K562 (cell line): Measurements from ENCODE around the gene PAIP1. TPM values are rescaled to one million over a fixed set of nuclear protein-coding genes. Genes with fewer than 3 reads are reported as not detected.

Experiments used
- ATF7 ChIP-seq: fragments of 450-650 bp; IDR thresholded peaks from 2 replicates; pipeline ENCODE4 v1.7.1; 2014; ENCODE audit warnings: mild to moderate bottlenecking, moderate library complexity
- BRD4 ChIP-seq: fragments of 200-600 bp; sonication (generic); IDR thresholded peaks from 2 replicates; pipeline ENCODE4 v1.6.1; 2017; ENCODE audit warnings: inconsistent platforms
- CHD2 ChIP-seq: IDR thresholded peaks from 2 replicates; pipeline ENCODE4 v1.6.1; 2011; ENCODE audit warnings: low read depth, low read length
- ESRRA ChIP-seq: fragments of 450-650 bp; IDR thresholded peaks from 2 replicates; pipeline ENCODE4 v1.6.1; 2014; ENCODE audit warnings: low read depth, mild to moderate bottlenecking, moderate library complexity, borderline replicate concordance
- ETV5 ChIP-seq: sonication (generic); formaldehyde crosslinking; IDR thresholded peaks from 2 replicates; pipeline ENCODE4 v1.4.0; 2020; ENCODE audit warnings: low read depth, mild to moderate bottlenecking, missing genetic modification reagents
- FOXM1 ChIP-seq, 2 experiments: fragments of 450-650 bp in 1 of 2; sonication (generic) in 1 of 2; formaldehyde crosslinking in 1 of 2; IDR thresholded peaks; 2 replicates each; pipeline versions ENCODE4 v1.6.1 to v1.9.0; 2017 to 2022; ENCODE audit warnings: low read depth in 2 of 2, mild to moderate bottlenecking in 2 of 2, missing genetic modification reagents in 1 of 2, moderate library complexity in 1 of 2
- GABPA ChIP-seq: fragments of 200-800 bp; sonication (Bioruptor generic); conservative IDR thresholded peaks from 2 replicates; pipeline ENCODE4 v1.6.1; 2016; ENCODE audit warnings: low read depth, missing genetic modification characterization, missing compliant biosample characterization
- GABPB1 ChIP-seq: sonication (generic); formaldehyde crosslinking; IDR thresholded peaks from 2 replicates; pipeline ENCODE4 v1.8.0; 2022; ENCODE audit warnings: mild to moderate bottlenecking, missing genetic modification reagents
- JUNB ChIP-seq: fragments of 450-650 bp; formaldehyde crosslinking; conservative IDR thresholded peaks from 2 replicates; pipeline ENCODE4 v1.4.0; 2020; ENCODE audit warnings: mild to moderate bottlenecking
- LCOR ChIP-seq: sonication (generic); formaldehyde crosslinking; IDR thresholded peaks from 2 replicates; pipeline ENCODE4 v1.8.0; 2022; ENCODE audit warnings: mild to moderate bottlenecking, missing genetic modification reagents
- MBD2 ChIP-seq: sonication (generic); IDR thresholded peaks from 2 replicates; pipeline ENCODE4 v1.6.1; 2016; ENCODE audit warnings: low read depth, borderline replicate concordance
- POLR2B ChIP-seq: fragments of 450-650 bp; IDR thresholded peaks from 2 replicates; pipeline ENCODE4 v1.6.1; 2018; ENCODE audit warnings: low read depth; ENCODE audit not compliant: partially characterized antibody
- RBM34 ChIP-seq: fragments of 200-400 bp; formaldehyde crosslinking; IDR thresholded peaks from 2 replicates; pipeline ENCODE4 v1.6.1; 2018; ENCODE audit warnings: low read length, borderline replicate concordance; ENCODE audit not compliant: insufficient read depth
- STAG1 ChIP-seq: sonication (generic); formaldehyde crosslinking; IDR thresholded peaks from 2 replicates; pipeline ENCODE4 v1.5.0; 2020; ENCODE audit warnings: missing genetic modification reagents, borderline replicate concordance
- ZSCAN29 ChIP-seq: fragments of 450-650 bp; IDR thresholded peaks from 2 replicates; pipeline ENCODE4 v1.6.1; 2017
- polyA plus RNA-seq, 8 experiments: library from polyadenylated mRNA; depleted of rRNA in 4 of 8; stranded (reverse) in 5 of 8; unstranded in 3 of 8; fragments of >200 nt; fragmentation: Nextera tagmentation in 2 of 8; fragmentation: Illumina TruSeq in 1 of 8; extraction: Ambion mirVana in 2 of 8; extraction: Trizol in 1 of 8; gene quantifications; 2 replicates each; pipeline versions ENCODE4 v1.2.1 to v1.2.3, GENCODE V29; 2011 to 2014; ENCODE audit warnings: inconsistent platforms in 1 of 8, missing spikeins in 1 of 8
- total RNA-seq, 7 experiments: library from RNA; depleted of rRNA in 6 of 7; stranded (reverse); fragments of >200 nt in 6 of 7; fragmentation: Illumina TruSeq in 2 of 7; extraction: Trizol in 2 of 7; gene quantifications; 2 replicates each; pipeline versions ENCODE4 v1.2.1 to v1.2.3, GENCODE V29; 2011 to 2021; ENCODE audit warnings: low replicate concordance in 1 of 7
- TF ChIP-seq, protein P1 (sequence below): sonication (generic); formaldehyde crosslinking; IDR thresholded peaks from 2 replicates; pipeline ENCODE4 v1.8.0; 2023; ENCODE audit warnings: missing genetic modification reagents, mild to moderate bottlenecking, borderline replicate concordance
- TF ChIP-seq, protein P2 (sequence below): fragments of 250-450 bp; sonication (Bioruptor Pico); IDR thresholded peaks from 2 replicates; pipeline ENCODE4 v1.8.0; 2021; ENCODE audit warnings: moderate library complexity, mild to moderate bottlenecking, inconsistent platforms
- TF ChIP-seq, protein P3 (sequence below), 2 experiments: fragments of 450-650 bp; IDR thresholded peaks; 2 replicates each; pipeline ENCODE4 v1.6.1; 2016
- TF ChIP-seq, protein P4 (sequence below): fragments of 250-450 bp; sonication (Bioruptor Pico); IDR thresholded peaks from 2 replicates; pipeline ENCODE4 v1.4.0; 2020

PAIP1 gene
- total and polyA plus RNA-seq, 9 of the 15 experiments (the other 6 are each of a cell fraction or from before 2014, with no cell fraction given): 51.7 to 181 (median 102) TPM

DNA sequence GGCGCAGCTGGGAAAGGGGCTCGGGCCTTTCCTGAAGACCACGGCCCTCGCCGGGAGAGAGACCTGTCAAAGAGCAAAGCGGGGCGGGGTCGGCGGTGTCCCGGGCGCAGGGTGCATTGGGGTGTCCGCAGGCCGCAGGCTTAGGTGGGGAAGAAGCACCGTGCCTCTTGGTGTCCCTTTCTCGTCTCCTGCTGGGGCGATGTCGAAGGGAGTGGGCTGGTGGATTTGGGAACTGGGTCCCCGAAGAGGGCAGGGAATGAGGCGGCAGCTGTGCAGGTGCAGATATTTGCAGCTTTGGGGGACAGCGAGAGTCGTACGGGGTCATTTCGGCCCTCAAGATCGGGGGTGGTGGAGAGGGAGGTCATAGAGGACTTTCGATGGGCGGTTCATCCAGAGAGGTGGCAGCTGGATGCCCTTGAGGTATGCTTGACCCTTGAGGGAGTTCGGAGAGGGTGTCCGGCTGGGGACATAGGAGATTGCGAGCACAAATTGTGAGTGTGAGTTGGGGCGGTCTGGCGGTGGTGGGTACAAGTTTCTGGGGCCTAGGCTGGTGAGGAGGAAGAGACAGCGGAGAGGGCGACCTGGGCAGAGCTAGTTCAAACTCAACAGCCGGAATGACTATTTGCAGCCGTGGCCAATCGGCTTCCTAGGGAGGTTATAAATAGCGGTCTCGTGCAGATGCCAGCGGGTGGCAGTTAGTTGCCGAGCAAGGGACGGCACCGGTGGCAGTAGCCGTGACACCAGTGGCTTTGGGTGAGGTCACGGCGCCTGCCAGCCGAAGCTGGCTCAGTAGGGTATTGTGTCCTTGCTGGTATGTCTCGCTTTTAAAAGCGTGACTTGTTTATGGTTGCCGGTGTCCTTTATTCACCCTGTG is 46.7 kb upstream of the PAIP1 start (continued):
- TF ChIP-seq MBD2: 0 out of 2 replicates have a peak, but pooled peaks have one; percentile 29
- TF ChIP-seq, protein P1, sequence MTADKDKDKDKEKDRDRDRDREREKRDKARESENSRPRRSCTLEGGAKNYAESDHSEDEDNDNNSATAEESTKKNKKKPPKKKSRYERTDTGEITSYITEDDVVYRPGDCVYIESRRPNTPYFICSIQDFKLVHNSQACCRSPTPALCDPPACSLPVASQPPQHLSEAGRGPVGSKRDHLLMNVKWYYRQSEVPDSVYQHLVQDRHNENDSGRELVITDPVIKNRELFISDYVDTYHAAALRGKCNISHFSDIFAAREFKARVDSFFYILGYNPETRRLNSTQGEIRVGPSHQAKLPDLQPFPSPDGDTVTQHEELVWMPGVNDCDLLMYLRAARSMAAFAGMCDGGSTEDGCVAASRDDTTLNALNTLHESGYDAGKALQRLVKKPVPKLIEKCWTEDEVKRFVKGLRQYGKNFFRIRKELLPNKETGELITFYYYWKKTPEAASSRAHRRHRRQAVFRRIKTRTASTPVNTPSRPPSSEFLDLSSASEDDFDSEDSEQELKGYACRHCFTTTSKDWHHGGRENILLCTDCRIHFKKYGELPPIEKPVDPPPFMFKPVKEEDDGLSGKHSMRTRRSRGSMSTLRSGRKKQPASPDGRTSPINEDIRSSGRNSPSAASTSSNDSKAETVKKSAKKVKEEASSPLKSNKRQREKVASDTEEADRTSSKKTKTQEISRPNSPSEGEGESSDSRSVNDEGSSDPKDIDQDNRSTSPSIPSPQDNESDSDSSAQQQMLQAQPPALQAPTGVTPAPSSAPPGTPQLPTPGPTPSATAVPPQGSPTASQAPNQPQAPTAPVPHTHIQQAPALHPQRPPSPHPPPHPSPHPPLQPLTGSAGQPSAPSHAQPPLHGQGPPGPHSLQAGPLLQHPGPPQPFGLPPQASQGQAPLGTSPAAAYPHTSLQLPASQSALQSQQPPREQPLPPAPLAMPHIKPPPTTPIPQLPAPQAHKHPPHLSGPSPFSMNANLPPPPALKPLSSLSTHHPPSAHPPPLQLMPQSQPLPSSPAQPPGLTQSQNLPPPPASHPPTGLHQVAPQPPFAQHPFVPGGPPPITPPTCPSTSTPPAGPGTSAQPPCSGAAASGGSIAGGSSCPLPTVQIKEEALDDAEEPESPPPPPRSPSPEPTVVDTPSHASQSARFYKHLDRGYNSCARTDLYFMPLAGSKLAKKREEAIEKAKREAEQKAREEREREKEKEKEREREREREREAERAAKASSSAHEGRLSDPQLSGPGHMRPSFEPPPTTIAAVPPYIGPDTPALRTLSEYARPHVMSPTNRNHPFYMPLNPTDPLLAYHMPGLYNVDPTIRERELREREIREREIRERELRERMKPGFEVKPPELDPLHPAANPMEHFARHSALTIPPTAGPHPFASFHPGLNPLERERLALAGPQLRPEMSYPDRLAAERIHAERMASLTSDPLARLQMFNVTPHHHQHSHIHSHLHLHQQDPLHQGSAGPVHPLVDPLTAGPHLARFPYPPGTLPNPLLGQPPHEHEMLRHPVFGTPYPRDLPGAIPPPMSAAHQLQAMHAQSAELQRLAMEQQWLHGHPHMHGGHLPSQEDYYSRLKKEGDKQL (CRISPR knock-in tag): no peak
- TF ChIP-seq FOXM1 (IDR thresholded peaks at IDR 0.05; ENCODE audit: low read depth): no peak
- peak; percentile 84; the same call in 1 of the 2 replicates for TF ChIP-seq FOXM1 (CRISPR knock-in tag; IDR thresholded peaks at IDR 0.05; ENCODE audit: low read depth)
- 0 out of 2 replicates have a peak, but pooled peaks have one; percentile 7 for TF ChIP-seq ZSCAN29
- no peak for TF ChIP-seq RBM34
- 0 out of 2 replicates have a peak, but pooled peaks have one; percentile 11 for TF ChIP-seq JUNB (CRISPR knock-in tag)
- TF ChIP-seq GABPA (tag): peak; percentile 27; the same call in 1 of the 2 replicates
- TF ChIP-seq ESRRA: peak; percentile 61; the same call in 1 of the 2 replicates
- TF ChIP-seq ATF7: no peak
- TF ChIP-seq, protein P2, sequence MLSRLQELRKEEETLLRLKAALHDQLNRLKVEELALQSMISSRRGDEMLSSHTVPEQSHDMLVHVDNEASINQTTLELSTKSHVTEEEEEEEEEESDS: no peak
- TF ChIP-seq, protein P3, sequence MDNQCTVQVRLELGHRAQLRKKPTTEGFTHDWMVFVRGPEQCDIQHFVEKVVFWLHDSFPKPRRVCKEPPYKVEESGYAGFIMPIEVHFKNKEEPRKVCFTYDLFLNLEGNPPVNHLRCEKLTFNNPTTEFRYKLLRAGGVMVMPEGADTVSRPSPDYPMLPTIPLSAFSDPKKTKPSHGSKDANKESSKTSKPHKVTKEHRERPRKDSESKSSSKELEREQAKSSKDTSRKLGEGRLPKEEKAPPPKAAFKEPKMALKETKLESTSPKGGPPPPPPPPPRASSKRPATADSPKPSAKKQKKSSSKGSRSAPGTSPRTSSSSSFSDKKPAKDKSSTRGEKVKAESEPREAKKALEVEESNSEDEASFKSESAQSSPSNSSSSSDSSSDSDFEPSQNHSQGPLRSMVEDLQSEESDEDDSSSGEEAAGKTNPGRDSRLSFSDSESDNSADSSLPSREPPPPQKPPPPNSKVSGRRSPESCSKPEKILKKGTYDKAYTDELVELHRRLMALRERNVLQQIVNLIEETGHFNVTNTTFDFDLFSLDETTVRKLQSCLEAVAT (IDR thresholded peaks at IDR 0.05): 0 out of 4 replicates have a peak, but pooled peaks of 1 of the 2 experiments have one; percentile 39
- TF ChIP-seq STAG1: peak; percentile 42; the same call in 1 of the 2 replicates
- TF ChIP-seq ETV5: 0 out of 2 replicates have a peak, but pooled peaks have one; percentile 20
- TF ChIP-seq POLR2B: no peak
- TF ChIP-seq, protein P4, sequence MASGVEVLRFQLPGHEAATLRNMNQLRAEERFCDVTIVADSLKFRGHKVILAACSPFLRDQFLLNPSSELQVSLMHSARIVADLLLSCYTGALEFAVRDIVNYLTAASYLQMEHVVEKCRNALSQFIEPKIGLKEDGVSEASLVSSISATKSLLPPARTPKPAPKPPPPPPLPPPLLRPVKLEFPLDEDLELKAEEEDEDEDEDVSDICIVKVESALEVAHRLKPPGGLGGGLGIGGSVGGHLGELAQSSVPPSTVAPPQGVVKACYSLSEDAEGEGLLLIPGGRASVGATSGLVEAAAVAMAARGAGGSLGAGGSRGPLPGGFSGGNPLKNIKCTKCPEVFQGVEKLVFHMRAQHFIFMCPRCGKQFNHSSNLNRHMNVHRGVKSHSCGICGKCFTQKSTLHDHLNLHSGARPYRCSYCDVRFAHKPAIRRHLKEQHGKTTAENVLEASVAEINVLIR (CRISPR knock-in tag): no peak
- TF ChIP-seq LCOR (CRISPR knock-in tag): no peak
- no peak for TF ChIP-seq BRD4
- 0 out of 2 replicates have a peak, but pooled peaks have one; percentile 16 for TF ChIP-seq GABPB1 (CRISPR knock-in tag)
- no peak for TF ChIP-seq CHD2
